GM21447 (cell line): Measurements from ENCODE around the gene WIF1.

Experiments
- ATAC-seq: cut with Tn5 transposase; IDR thresholded peaks from one replicate; pipeline ENCODE4 v1.9.1; 2021; ENCODE audit not compliant: unreplicated experiment

The WIF1 gene

GRCh38 chr12:65121049-65121955 lies at the start of gene WIF1:
Gene WIF1 (minus strand): TSS chr12:65121305. CDS start chr12:65121191, 114 bp downstream.
- peak; percentile 65 for ATAC-seq

DNA sequence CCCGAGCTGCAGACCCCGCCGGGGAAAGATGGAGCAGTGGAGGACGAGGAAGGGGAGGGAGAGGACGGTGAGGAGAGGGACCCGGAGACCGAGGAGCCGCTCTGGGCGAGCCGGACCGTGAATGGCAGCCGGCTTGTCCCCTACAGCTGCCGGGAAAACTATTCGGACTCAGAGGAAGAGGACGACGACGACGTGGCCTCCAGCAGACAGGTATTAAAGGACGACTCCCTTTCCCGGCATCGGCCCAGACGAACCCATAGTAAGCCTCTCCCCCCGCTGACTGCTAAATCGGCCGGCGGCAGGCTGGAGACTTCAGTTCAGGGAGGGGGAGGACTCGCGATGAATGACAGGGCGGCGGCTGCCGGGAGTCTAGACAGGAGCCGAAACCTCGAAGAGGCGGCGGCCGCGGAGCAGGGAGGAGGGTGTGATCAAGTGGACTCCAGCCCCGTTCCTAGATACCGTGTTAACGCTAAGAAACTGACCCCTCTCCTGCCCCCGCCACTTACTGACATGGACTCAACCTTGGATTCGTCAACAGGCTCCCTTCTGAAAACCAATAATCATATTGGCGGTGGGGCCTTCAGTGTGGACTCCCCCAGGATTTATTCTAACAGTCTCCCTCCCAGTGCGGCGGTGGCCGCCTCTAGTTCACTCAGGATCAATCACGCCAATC lies 49.2 kb upstream of the WIF1 start:
- ATAC-seq: peak; percentile 47

DNA sequence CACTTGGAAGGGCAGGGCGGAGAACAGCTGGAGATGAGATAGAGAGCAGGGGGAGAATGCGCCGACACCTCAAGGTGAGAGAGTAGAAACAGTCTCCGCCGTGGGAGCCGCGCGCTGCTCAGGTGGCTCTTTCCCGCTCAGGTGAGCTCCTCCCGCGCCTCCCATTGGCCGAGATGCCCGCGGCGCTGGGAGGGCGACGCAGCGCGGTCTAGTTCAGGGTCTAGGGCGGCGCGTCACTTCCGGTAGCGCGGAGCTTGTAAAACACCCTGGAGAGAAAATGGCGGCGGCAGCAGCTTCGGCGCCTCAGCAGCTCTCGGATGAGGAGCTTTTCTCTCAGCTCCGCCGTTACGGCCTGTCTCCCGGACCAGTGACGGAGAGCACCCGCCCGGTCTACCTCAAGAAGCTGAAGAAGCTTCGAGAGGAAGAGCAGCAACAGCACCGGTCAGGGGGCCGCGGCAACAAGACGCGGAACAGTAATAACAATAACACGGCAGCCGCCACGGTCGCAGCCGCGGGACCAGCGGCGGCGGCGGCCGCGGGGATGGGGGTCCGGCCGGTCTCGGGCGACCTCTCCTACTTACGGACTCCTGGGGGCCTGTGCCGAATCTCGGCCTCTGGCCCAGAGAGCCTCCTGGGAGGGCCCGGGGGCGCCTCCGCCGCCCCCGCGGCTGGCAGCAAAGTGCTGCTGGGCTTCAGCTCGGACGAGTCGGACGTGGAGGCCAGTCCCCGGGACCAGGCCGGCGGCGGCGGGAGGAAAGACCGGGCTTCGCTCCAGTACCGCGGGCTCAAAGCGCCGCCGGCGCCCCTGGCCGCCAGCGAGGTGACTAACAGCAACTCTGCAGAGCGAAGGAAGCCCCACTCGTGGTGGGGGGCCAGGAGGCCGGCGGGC lies 48.5 kb upstream of the WIF1 start, which contains the start of gene LEMD3:
LEMD3 (plus strand) TSS at position 264 of the 889 bp plus-strand sequence; CDS start at position 278, 14 bp downstream.
- peak; percentile 85 for ATAC-seq

DNA sequence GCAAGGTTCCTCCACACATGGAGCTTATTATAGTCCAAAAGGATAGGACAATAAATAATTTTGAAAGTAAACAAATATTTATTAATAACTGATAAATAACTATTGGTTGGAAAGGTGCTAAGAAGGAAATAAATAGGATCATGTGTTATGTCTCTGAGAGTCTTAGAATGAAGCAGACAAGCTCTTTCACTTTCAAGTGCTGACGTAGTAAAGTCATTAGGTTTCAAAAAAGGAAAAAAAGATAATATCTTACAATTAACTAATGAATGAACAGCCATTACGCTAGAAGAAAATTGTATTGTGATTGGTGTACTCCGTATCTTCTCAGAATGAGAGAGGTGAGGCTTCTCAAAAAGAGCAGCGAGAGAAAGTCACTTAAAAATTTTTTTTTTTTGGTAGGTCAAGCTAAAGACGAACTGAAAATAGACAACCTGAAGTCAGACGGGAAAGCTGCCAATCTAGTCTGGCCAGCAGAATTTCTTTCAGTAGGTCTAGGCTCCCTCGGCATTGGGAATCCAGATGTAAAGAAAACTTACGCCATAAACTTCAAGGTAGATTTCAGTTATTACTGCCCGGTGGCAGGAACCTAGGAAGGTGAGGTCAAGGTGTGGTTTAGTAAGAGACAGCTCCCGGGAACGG lies 47.7 kb upstream of the WIF1 start:
- ATAC-seq: no peak

DNA sequence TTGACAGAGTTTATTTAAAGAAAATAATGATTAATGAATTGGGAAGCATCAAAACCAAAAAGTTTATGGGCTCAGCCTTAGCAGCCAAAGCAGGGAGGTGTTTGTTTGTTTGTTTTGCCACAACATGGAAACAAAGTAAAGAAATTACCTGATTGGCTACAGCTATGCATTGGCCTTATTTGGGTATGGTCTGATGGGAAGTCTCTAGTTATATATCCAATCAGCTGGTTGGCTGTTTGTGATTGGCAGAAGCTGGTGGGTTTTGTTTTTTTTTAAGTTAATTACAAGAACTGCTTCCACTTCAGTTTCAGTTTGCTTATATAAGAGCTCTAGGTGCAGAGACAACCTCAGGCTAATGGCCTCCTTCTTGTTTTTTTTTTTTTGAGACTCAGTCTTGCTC lies 43.7 kb upstream of the WIF1 start:
- ATAC-seq: no peak

- ATAC-seq: no peak
These were observed 43.1 kb upstream of the WIF1 start for GRCh38 chr12:65164244-65164643.

DNA sequence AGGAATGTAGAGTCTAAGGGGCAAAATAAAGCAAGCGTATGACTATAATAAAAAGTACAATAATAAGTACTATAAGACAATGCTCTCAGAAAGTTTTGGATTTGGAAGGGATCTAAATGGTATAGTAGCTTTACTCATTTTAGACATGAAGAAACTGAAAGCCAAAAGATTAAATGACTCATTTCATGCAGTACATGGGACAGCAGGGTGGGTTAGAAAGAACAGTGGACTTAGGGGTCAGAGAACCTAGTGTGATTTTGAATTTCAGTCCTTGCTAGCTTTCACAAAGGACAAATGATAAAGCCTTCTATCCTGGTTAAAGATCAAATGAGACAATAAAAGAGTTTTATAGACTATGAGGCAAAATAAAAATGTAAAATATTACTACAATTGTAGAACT lies 41.5 kb upstream of the WIF1 start:
- peak; percentile 59 for ATAC-seq

- no peak for ATAC-seq
These were observed 36.0 kb upstream of the WIF1 start for GRCh38 chr12:65157091-65157490.

- ATAC-seq: peak; percentile 86
These were observed 35.3 kb upstream of the WIF1 start for GRCh38 chr12:65156366-65156841.

DNA sequence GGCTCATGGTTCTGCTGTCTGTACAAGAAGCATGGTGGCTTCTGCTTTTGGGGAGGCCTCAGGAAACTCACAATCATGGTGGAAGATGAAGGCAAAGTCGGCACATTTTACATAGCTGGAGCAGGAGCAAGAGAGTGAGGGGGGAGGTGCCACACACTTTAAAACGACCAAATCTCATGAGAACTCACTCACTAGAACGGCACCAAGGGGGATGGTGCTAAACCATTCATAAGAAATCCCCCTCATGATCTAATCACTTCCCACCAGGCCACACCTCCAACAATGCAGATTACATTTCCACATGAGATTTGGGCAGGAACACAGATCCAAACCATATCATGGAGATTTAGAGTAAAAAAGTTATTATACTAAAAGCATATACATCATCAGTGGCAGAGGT lies 34.7 kb upstream of the WIF1 start:
- ATAC-seq: no peak

DNA sequence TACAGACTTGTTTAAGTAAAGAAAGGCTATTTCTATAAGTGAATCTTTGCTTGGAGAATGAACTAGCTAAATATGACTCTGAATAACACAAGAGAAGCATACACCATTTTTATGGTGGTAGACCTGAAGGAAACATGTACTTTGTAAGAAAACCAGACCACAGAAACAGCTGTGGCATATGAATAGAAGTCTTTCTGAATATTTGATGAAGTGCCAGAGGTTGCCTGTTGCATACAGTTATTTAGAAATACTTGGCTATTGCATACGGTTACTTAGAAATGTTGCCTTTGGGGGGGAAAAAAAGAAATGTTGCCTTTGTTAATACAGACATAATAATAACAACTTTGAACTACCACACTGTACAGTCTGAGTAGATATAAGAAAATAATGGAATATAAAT lies 31.5 kb upstream of the WIF1 start:
- no peak for ATAC-seq

DNA sequence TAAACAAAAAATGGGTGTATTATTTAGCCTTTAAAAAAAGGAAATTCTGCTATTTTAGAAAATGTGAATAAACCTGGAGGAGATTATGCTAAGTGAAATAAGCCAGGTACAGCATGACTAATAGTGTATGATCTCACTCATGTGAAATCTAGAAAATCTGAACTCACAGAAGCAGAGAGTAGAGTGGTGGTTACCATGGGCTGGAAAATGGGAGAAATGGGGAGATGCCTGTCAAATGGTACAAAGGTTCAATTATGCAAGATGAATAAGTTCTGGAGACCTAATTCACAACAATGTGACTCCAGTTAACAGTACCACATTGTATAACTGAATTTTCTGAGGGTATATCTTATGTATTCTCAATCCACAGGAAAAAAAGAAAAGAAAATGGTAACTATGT lies 30.9 kb upstream of the WIF1 start:
- no peak for ATAC-seq

DNA sequence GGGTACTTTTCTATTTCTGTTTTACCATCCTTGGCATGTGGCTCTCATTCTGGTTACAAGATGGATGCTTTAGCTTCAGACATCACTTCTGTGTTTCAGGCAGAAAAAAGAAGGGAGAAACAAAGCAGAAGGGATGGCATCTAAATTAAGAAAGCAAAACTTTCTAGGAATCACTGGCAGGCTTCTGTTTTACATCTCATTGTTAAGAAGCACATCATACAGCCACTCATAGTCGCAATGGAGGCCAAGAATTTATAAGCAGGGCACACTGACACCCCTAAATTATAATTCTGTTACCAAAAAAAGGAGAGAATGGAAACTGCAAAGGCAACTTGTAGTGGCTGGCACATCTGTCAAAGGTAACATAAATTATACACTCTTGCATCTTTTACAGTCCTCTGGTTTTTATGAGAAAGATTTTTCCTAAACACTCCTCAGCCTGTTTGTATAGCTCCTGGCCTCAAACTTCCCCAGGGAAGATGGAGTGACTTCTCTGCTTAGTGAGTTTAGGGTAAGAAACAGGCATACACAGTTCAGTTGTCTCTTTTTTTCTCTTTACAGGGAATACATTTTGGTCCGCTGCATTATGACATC lies 26.3 kb upstream of the WIF1 start:
- ATAC-seq: no peak

GRCh38 chr12:65140738-65141137 lies 19.6 kb upstream of the WIF1 start:
- no peak for ATAC-seq

DNA sequence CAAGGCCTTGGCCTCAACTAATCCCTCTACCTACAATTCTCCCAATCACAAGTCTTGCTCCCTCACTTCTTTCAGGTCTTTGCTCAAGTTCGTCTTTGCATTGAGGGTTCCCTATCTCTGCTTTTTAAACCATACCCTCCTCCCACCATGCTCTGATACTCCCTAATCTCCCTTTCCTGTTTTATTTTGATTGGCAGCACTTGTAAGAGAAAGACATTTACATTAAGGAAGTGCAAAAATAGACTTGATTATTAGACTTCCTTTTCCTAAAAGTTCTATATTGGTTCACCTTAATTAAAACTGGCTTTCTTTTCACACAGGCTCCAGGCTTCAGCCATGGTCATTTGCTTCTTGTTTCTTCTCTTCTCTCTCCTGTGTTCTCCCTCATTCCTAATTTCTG lies 18.3 kb upstream of the WIF1 start:
- ATAC-seq: no peak

- ATAC-seq: no peak
These were observed 12.8 kb upstream of the WIF1 start for GRCh38 chr12:65133879-65134278.

DNA sequence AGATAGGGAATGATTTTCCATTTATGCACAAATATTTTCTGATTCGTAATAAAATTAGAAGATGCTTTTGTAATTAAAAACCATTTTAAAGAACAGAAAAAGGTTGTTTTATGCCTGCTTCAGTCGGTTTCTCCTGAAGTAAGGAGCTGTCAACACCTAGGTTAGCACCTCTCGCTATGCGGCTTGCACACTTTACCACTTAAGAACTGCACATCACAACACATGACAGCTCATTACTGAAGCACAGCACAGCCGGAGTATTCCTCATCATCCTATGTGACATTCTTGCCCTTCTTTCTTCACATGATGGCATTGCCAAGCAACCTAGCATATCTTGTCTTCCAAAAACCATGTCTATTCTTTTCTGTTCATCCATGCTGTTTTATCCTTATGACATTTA lies 5.4 kb upstream of the WIF1 start:
- no peak for ATAC-seq

DNA sequence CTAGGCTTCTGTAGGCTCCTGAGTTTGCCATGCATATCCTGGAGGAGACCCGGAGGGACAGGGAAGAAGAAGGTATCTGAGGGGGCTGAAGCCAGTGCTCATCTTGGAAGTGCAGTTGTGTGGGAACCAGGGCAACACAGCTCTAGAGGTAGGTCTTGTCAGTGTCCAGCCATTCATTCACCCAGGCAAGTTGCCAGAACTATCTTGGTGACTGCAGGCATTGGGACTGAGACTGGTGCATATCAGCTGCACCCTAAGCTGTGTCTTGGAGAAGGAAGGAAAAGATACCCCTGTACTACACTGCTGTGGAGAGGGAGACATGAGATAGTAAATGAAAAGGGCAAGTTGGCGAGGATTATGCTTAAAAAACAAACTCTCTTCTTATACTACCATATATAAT lies 4.9 kb upstream of the WIF1 start:
- no peak for ATAC-seq

DNA sequence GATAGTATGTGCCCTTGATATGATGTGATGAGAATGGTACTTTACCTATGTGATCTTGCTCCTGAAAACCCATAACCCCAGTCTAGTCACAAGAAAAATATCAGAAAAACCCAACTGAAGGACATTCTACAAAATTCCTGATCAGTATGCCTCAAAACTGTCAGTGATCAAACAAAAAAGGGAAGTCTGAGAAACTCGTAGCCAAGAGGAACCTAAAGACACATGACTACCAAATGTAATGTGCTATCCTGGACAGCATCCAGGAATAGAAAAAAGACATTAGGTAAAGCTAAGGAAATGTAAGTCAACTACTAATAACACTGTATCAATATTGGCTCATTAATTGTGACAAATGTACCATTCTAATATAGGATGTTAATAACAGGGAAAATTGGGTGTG lies 4.1 kb upstream of the WIF1 start:
- no peak for ATAC-seq

DNA sequence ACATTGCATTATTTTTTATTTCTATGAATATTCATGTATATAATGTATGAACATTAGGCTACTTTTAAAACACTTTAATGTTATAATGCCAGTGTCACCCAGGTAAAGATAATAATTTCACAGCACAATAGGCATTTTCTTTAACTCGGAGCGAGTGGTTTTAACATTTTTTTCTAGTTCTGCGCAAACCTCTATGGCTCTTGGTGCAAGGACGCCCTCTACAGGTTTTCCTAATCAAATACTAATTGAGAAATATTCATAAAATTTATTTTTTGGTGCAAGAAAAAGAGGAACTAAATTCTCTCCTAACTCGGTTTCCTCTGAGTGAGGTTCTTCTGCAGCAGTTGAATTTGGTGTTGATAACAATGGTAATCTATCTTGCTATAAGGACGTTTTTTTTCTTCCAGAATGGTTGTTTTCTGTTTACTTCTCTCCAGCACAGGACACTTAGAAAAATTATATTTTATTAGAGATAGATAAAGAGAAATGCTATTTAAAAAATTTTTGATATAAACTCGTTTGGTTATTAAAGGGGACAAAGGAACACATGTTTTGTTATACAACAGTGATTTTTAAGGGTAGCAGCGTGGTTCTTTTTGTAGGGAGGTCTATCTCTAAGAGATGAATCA lies 2.4 kb upstream of the WIF1 start:
- no peak for ATAC-seq
